HG02840 (cell line): ENCODE measurements around the gene ATP4B.

Source experiments
- ATAC-seq: cut with Tn5 transposase; IDR thresholded peaks from one replicate; pipeline ENCODE4 v1.9.1; 2021; ENCODE audit warnings: mild to moderate bottlenecking, moderate library complexity, moderate number of reproducible peaks; ENCODE audit not compliant: unreplicated experiment, low FRiP score

ATP4B gene

DNA sequence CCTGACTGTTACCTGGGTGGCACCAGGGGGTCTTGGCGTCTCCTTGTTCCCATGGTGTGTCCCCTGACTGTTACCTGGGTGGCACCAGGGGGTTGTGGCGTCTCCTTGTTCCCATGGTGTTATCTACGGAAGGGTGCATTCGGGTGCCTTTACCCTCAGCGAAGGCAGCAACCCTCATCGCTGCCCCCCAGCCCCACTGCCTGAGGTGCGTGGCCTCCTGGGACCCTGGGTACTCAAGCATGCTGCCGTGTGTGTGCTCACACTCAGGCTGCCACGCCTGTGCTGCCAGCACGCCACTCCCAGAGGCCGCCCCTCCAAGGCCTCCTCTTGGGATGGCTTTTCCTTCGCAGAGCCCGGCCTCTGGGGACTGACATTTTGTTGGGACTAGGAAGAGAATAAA is 48.4 kb downstream of the ATP4B start:
- ATAC-seq: no peak

DNA sequence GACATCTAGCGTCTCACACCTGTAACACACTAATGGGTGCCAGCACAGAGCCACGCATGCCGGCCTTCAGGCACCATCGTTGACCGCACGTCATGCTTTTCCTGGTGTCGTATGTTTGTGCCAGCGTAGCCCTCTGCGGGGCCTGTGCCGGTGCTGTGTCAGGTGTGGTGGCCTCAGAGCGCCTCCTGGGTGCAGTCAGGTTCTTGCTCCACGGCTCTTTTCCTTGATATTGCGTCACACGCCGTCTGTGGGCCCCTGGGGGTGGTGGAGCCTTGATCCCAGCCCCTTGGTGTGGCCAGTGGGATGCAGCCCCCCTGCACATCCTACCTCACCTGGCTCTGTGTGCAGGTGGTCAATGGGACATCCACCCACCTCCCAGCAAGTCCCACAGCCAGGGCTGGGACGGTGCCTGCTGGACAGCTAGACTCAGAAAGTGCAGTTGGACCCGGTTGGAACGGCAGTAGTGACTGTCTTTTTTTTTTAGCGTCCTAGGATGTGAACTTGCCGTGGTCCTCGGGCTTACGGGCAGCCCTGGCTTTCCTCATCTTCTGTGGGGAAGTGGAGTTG is 48.9 kb downstream of the ATP4B start:
- no peak for ATAC-seq

DNA sequence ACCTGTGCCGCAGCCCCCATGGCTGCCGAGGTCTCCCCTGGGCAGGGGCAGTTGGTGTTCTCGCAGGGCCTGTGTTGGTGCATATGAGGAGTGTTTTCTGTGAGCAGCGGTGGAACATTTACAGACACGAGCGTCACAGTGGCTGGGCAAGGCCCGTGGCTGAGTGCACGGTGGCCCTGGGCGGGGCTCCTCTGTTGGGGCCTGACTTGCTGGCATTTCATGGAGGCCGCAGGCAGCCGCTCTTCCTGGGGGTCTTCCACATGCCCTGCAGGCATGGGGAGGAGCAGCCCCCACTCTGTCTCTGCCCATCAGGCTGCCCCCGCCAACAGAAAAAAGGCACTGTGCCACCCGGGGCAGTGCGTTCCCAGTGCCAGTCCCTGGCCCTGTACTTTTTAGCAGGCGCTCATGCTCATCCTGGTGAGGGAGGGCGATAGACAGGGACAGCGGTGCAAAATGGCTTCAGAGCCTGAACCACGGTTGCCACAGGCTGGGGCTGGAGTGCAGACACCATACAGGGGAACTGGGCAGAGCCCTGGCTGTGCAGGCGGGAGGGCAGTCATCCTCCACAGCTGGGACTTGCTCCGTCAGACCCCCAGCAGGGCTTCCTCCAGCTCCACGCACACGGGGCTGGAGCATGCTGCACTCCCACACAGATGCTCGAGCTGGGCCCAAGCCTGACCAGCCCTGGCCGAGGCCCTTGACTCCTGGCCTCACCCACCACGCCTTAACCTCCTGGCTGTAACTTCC is 49.9 kb downstream of the ATP4B start:
- no peak for ATAC-seq

DNA sequence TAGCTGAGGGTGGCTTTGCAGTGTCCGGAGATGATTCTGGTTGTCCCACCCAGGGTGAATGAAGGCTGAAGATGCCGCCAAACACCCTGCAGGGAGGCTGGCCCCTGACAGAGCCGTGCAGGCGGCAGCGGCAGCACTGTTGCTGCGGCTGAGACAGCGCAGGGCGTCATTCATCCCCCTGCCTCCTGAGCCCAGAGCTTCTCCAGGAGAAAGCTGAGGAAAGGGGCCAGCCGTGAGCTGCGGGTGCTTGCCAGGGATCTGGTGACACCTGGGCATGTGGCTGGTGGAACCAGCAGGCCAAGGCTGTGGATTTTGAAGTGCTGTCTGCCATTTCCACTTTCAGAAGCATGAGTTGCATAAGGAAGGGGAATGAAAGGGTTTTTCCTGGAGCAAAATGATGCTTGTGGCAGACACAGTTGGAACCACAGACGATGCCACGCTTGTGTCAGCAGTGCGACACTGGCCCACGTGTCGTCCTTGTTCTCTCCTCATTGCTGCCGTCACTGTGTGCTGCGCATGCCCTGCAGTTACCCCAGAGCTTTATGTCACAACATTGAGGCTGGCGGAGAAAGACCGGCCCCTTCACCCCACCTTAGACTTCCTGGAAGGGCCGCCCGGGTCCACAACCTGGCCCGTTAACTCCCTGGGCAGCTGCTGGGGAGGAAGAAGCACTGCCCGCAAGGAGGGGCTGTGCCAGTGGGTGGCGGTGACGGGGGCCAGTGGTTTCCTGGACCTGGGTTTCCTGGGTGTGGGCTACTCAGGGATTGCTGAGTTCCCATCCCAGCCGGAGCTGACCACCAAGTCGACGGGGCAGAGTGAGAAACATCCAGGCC is 50.7 kb downstream of the ATP4B start:
- no peak for ATAC-seq

DNA sequence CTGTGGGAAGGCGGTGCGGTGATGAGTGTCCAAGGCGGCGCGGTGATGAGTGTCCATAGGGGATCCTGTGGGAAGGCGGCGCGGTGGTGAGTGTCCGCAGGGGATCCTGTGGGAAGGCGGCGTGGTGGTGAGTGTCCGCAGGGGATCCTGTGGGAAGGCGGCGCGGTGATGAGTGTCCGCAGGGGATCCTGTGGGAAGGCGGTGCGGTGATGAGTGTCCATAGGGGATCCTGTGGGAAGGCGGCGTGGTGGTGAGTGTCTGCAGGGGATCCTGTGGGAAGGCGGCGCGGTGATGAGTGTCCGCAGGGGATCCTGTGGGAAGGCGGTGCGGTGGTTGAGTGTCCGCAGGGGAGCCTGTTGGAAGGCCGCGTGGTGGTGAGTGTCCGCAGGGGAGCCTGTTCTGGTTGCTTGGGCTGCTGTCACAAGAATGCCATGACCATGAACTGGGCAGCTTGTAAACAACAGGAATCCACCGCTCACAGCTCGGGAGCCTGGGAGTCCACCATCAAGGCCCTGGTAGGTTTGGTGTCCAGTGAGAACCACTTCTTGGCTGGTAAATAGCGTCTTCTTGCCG is 52.0 kb downstream of the ATP4B start:
- no peak for ATAC-seq

DNA sequence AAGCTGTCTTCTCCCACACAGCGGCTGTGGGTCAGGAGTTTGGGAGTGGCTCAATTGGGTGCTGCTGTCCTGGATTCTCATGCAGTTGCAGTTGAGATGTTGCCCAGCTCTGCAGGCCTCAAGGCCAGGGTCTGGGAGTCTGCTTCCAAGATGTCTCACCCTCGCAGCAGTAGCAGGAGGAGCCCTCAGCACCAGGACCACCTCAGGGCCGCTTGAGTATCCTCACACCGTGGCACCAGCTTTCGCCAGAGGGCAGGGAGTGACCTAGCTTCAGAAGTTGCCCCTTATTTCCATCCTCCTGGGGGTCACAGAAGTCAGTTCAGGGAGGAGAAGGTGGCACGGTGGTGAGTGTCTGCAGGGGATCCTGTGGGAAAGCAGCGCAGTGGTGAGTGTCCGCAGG is 52.5 kb downstream of the ATP4B start:
- no peak for ATAC-seq

DNA sequence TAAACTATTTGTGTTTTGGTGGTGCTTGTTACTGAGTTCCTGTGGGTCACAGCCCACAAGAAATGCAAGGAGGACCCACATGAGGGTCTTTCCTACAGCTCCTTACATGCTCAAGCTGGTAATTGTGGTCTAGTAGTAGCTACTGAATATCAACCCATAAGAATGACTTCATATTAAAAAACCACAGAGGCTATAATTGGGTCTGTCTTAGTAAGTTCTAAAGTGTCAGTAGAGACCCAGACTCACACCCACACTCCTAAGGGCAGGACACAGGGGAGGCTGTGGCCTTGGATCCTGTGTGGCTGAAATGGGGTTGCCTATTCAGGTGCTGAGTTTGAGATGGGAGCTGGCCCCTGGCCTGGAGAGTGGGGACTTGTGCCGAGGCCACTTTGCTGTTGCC is 53.8 kb downstream of the ATP4B start:
- no peak for ATAC-seq

DNA sequence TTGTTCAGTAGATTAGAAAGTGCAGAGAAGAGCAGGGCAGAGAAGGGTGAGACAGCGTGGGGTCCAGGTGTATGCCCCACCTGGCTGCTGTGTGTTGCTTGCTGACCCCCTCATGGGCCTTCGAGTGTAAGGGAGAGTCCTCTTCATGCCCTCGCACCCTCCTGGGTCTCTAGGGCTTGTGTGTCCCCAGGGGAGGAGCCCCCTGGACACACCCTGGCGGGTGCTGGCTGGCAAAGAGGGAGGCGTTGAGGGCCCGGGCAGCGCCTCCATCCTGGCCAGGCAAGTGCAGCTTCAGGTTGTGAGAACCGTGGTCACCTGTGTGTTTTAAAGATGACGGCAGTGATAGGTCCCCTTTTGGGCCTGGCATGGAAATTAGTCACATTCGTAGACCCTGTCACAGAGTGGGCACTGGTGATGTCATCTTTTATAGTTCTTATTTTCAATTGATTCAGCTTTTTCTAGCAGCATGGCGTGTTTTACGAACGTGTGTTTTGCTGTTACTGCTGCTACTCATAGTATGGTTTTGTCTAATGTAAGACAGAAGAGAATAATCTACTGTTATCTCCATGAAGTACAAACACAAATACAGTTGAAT is 54.8 kb downstream of the ATP4B start:
- no peak for ATAC-seq

DNA sequence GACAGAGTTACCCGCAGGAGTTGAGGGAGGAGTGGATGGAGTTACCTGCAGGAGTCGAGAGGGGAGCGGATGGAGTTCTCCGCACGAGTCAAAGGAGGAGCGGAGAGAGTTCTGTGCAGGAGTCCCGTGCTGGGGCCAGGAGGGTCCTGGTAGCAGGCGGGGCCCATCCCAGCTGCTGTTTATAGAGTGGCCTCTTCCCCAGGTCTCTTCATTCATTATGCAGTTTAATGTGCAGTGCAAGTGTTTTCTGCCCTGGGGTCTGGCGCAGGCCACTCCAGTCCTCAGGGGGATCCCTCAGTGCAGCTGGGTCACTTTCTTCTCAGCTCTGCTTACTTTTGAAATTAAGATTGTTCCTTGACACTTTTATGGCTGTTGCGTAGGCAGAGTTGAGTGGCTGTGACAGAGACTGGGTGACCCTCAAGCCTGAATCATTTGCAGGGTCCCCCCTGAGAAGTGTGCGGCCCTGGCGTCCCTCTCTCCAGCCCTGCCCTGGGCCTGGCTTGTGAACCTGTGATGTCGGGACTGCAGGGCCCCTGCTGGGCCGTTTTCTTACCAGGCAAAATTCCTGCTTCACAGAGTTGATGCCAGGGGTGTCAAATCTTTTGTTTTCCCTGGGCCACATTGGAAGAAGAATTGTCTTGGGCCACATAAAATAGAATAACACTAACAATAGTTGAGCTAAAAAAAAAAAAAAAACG is 55.6 kb downstream of the ATP4B start:
- ATAC-seq: no peak

DNA sequence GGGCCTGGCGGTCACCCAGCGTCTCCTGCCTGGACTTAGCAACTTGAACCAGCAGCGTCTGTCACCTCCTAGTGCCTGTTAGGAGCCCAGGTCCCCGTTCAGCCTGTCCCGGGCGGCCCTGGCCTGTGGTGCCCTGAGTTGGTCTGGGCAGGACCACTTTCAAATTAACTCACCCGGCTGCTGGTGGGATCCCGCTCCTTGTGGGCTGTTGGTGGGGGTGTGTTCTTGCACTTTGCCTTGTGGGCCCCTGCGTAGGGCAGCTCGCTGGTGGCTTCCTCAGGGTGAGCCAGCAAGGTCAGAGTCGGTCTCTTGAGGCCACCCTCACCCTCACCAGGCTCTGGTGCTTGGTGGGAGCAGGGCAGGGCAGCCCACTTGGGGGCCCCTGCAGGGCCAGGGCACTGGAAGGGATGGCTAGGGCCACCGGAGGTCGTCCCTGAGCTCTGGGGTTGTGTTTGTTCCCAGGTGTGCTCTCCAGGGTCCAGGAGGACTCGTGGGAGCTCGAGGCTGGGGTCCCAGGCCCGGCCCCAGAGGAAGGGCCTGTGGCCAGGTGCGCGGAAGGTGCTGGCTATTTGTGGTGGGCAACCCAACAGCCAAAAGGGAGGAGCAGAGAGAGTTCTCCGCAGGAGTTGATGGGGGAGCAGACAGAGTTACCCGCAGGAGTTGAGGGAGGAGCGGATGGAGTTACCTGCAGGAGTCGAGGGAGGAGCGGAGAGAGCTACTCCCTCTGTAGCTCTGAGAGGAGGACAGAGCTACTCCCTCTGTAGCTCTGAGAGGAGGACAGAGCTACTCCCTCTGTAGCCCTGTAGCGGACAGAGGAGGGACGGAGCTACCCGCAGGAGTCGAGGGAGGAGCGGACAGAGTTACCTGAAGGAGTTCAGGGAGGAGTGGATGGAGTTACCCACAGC is 56.6 kb downstream of the ATP4B start:
- no peak for ATAC-seq

DNA sequence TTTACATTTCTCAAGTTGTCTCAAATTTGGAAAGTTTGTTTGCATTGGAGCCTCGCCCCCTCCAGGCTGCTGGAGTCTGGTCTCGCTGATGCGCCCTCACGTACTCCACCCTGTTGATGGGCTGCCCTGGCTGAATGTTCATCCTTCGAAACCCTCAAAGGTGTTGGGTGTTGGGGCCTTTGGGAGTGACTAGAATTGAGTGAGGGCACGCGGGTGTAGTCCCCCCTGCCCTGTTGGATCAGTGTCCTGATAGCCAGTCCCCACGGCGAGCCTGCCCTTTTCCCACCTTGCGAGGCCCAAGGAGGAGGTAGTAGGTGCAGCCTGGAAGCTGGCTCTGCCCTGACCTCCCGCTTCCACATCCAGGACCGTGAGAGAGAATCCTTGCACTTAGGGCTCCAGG is 58.6 kb downstream of the ATP4B start:
- ATAC-seq: no peak
